Activated T-helper 2 cell treated with anti-CD3 and anti-CD28 coated beads, Interferon-gamma antibody, Interleukin-2, Interleukin-4, amounts not matched to agents 10 μg/mL and 5 μg/mL and 100 μg/mL, durations not matched to agents 14 hours and 24 hours and 36 hours (primary cell): Measurements from ENCODE around the gene S100A12. TPM values are rescaled to one million over a fixed set of nuclear protein-coding genes. Genes with fewer than 3 reads are reported as not detected.
A peak's percentile ranks its signal among the peaks of the same experiment; 100 is the strongest.
"Not testable (repeated sequence)": the region's sequence is repeated elsewhere in the genome, so short reads cannot be mapped to it uniquely, and the experiment has no call there.

Source experiments
- DNase-seq: peaks from one replicate; pipeline ENCODE4 v3.0.0; 2021; ENCODE audit warnings: low spot score
- H3K27ac Mint-ChIP-seq: one replicate; pipeline ENCODE4 v1.8.0; 2021; ENCODE audit warnings: mixed read lengths
- H3K27me3 Mint-ChIP-seq: one replicate; pipeline ENCODE4 v1.8.0; 2021; ENCODE audit warnings: low read depth, mixed read lengths
- H3K36me3 Mint-ChIP-seq: one replicate; pipeline ENCODE4 v1.8.0; 2021; ENCODE audit warnings: low read depth, mixed read lengths
- H3K4me1 Mint-ChIP-seq: one replicate; pipeline ENCODE4 v1.8.0; 2021; ENCODE audit warnings: low read depth, mixed read lengths
- H3K4me3 Mint-ChIP-seq: one replicate; pipeline ENCODE4 v1.8.0; 2021; ENCODE audit warnings: low read depth, mild to moderate bottlenecking, moderate library complexity, mixed read lengths
- H3K9me3 Mint-ChIP-seq: one replicate; pipeline ENCODE4 v1.8.0; 2021; ENCODE audit warnings: mixed read lengths
- intact Hi-C: fragments of 100-400 bp; cut with micrococcal nuclease; formaldehyde crosslinking; loops from one replicate; pipeline ENCODE4 v1.15.1; 2023
- total RNA-seq: library from RNA; stranded (reverse); gene quantifications from 2 replicates; pipeline ENCODE4 v1.2.3, GENCODE V29; 2022

The S100A12 gene
- not detected in 2 replicates for total RNA-seq

DNA sequence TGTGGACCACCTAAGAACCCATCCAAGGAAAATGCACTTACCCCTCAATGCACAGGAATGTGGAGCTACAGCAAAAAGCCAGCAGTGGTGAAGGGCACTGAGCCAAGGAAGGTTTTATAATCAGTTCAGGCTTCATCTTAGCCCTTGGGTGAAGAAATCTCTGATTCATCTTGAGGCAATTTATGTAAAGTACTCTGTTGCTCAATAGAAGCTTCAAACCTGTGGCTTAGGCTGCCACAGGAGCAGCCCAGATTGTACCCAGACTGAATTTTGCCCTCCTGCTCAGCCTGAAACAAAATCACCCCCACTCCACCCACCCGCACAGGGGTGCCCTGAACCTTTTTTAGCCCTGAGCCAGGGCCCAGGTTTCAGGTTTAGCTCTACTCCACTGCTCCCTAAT, at the start of gene S100A12:
Gene S100A12 (minus strand): TSS at position 111 of the 400 bp plus-strand sequence. CDS start 1,029 bp downstream, outside the sequence.
- no peaks in the 10 kb centered on the region for H3K4me1 Mint-ChIP-seq
- intact Hi-C loops, result no loop called here
- DNase-seq, result no peak
- no peak within 1 kb of the TSS for H3K27ac Mint-ChIP-seq
- H3K4me3 Mint-ChIP-seq, result no peak within 1 kb of the TSS
- H3K27me3 Mint-ChIP-seq, result peaks cover 14% of the 10 kb centered on the region
- no peaks in the 10 kb centered on the region for H3K9me3 Mint-ChIP-seq
- no peaks in the 10 kb centered on the region for H3K36me3 Mint-ChIP-seq

DNA sequence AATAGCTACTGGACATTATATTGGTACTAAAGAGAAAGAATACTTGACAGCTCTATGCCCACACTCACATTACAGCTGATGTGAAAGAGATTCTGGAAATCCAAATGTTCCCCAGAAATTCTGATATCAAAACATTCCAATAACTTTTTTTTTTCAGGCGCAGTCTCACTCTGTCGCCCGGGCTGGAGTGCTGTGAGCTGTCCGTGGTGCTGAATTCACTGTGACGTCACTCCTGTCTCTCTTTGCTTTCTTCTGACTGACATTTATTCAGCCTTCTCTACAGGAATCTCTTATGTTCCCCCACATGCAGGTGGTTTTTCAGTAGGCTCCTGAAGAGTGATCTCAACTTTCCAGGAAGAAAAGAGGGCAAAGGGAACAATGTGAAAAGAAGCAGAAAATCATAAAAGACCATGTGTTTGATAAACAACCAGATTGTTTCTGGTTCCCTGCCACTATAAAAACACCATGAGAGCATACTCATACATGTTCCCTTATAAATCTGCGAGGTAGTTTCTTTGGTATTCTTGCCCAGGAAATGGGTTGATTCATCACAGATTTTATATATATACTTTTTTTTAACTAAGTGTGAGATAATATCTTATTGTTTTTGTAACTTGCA, 47.1 kb upstream of the S100A12 start:
- no peaks in the 10 kb centered on the region for H3K9me3 Mint-ChIP-seq
- H3K4me3 Mint-ChIP-seq, result no peak overlapping the region
- peaks cover 1% of the 10 kb centered on the region for H3K27me3 Mint-ChIP-seq
- H3K36me3 Mint-ChIP-seq, result no peaks in the 10 kb centered on the region
- intact Hi-C loops, result no loop called here
- no peak overlapping the region for H3K27ac Mint-ChIP-seq
- H3K4me1 Mint-ChIP-seq, result no peaks in the 10 kb centered on the region
- DNase-seq, result peak; percentile 47

GRCh38 chr1:153420306-153420705, 44.9 kb upstream of the S100A12 start:
- no peaks in the 10 kb centered on the region for H3K9me3 Mint-ChIP-seq
- no peaks in the 10 kb centered on the region for H3K27me3 Mint-ChIP-seq
- H3K4me1 Mint-ChIP-seq, result no peaks in the 10 kb centered on the region
- H3K36me3 Mint-ChIP-seq, result no peaks in the 10 kb centered on the region
- H3K4me3 Mint-ChIP-seq, result no peak overlapping the region
- no peak overlapping the region for H3K27ac Mint-ChIP-seq
- intact Hi-C loops, result no loop called here
- no peak for DNase-seq

- intact Hi-C loops, H3K36me3 Mint-ChIP-seq, H3K9me3 Mint-ChIP-seq, H3K4me1 Mint-ChIP-seq, H3K4me3 Mint-ChIP-seq, H3K27me3 Mint-ChIP-seq, DNase-seq, H3K27ac Mint-ChIP-seq: not testable (repeated sequence)
Measured at GRCh38 chr1:153419436-153419793, 44.0 kb upstream of the S100A12 start.

GRCh38 chr1:153418758-153419435, 43.5 kb upstream of the S100A12 start:
- intact Hi-C loops, H3K4me1 Mint-ChIP-seq, H3K27ac Mint-ChIP-seq, H3K27me3 Mint-ChIP-seq, H3K36me3 Mint-ChIP-seq, H3K9me3 Mint-ChIP-seq, DNase-seq, H3K4me3 Mint-ChIP-seq: not testable (repeated sequence)

DNA sequence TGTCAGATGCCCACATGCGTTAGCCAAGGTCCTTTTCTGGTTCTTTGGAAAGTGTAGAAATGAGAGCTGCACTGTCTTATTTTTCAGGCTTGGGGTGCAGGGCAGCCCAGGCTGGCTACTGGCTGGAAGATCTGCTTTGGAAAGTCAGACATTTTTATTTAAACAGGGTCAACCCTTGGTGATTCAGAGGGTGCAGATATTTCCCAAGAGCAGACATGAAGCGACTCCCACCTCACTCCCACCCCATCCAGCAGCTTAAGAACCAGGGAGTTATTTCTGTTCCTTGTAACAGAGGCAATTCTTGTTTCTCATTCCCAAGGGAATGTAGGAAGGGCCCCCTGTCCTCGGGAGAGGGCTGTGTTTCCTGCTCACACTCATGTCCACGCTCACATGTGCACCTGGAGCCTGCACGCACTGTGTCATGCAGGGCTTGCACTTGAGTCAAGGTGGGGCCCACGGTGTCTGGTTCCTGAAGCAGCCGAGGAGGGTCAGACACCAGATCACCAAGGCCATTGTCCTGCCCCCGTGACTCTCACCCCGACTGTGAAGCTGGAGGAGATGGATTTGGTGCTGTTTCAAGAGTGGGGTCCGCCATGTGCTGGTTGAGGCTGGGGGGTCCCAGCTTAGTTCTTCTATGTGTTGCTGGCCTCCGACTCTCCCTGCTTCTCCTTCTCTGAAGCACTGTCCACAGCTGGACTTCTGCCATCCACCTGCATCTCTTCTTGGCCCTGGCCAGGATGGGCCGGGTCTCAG, 41.9 kb upstream of the S100A12 start:
- Mint-ChIP-seq H3K36me3 (no peaks in the 10 kb centered on the region), H3K27ac (no peak overlapping the region), H3K9me3 (no peaks in the 10 kb centered on the region), H3K4me1 (no peaks in the 10 kb centered on the region), H3K4me3 (no peak overlapping the region), H3K27me3 (no peaks in the 10 kb centered on the region)
- no peak for DNase-seq
- intact Hi-C loops, result no loop called here

- Mint-ChIP-seq H3K9me3 (no peaks in the 10 kb centered on the region), H3K36me3 (no peaks in the 10 kb centered on the region), H3K27me3 (no peaks in the 10 kb centered on the region), H3K27ac (no peak within 1 kb of the TSS), H3K4me1 (no peaks in the 10 kb centered on the region), H3K4me3 (no peak within 1 kb of the TSS)
- no peak for DNase-seq
- intact Hi-C loops, result no loop called here
Measured at GRCh38 chr1:153415850-153416570, 40.6 kb upstream of the S100A12 start, which contains the start of gene S100A7A. S100A7A (plus strand) TSS chr1:153416520; CDS start chr1:153418083, 1,563 bp downstream.

DNA sequence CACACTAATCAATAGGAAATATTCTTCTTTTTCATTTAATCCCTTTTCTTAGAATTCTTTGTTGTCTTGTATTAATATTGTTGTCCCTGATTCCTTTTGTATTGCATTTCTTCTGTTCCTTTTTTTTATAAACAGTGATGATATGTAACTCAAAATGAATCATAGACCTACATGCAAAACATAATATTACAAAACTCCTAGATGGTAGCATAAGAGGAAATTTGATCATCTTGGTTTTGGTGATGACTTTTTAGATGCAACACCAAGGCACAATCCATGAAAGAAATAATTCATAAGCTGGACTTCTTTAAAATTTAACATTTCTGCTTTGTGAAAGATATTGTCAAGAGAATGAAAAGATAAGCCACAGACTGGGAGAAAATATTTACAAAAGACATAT, 38.5 kb upstream of the S100A12 start:
- H3K4me3 Mint-ChIP-seq, intact Hi-C loops, H3K4me1 Mint-ChIP-seq, H3K27ac Mint-ChIP-seq, DNase-seq, H3K36me3 Mint-ChIP-seq, H3K27me3 Mint-ChIP-seq, H3K9me3 Mint-ChIP-seq: not testable (repeated sequence)

GRCh38 chr1:153407274-153407673, 31.9 kb upstream of the S100A12 start:
- H3K9me3 Mint-ChIP-seq, H3K4me3 Mint-ChIP-seq, DNase-seq, H3K4me1 Mint-ChIP-seq, H3K36me3 Mint-ChIP-seq, H3K27me3 Mint-ChIP-seq, H3K27ac Mint-ChIP-seq: not testable (repeated sequence)
- intact Hi-C loops, result loop anchor here (10.0 kb wide), 1 partner anchor 52 kb away; the partner anchor contains the start of gene S100A9

DNA sequence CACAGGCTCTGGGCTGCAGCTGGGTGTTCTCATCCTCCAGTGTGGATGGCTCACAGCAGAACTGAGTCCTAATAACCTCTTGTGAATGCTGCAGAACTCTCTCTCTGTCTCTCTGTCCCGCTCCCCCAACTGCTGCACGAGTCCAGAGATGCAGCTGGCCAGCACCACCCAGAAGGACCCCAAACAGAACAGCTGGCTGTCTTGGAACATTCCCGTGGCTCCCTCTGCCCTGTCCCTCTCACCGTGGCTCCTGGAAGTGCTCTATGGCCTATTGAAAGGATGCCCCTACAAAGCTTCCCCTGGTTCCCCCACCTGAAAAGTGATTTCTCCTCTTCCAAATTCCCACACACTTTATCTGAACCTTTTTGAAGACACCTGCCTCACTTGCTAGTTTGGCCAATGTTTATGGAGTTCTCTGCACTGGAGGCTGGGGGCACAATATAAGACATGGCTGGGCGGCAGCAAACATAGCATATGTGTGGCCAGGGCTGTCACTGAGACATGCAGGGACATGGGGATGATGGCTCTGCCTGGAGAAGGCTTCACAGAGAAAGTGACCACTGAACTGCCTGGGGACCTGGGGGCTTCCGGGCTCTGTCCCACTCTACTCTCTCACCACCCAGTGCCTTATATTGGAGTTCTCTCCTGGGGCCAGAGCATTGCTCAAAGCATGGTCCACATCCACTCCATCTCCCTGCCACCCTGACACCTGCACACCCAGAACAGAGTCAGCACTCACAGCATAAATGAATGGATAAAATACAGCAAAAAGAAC, 30.6 kb upstream of the S100A12 start:
- not testable (repeated sequence) for H3K4me1 Mint-ChIP-seq, DNase-seq, H3K36me3 Mint-ChIP-seq, H3K4me3 Mint-ChIP-seq, H3K27me3 Mint-ChIP-seq, H3K27ac Mint-ChIP-seq, H3K9me3 Mint-ChIP-seq
- intact Hi-C loops, result loop anchor here (10.0 kb wide), 1 partner anchor 51 kb away; the partner anchor contains the start of gene S100A9

DNA sequence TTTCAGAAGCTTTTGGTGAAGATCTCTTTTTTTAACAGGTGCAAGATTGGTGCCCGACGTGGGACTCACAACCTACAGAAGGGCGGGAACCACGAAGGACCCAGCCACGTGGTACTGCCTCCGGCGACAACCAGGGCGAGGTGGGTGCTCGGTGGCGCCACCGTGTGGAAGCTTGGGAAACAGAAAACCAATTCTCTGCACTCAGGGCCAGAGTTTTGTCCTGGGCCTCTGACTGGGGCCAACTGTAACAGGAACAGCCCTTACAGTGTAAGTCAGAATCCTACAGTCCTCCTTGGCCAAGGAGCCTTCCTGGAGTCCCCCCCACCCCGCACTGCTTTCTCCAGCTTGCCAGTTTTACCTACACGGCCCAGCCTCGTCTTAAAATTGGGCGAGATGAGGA, 29.3 kb upstream of the S100A12 start:
- intact Hi-C loops, result loop anchor here (10.0 kb wide), 1 partner anchor 50 kb away; the partner anchor contains the start of gene S100A9
- peaks cover 7% of the 10 kb centered on the region for H3K27me3 Mint-ChIP-seq
- H3K36me3 Mint-ChIP-seq, result no peaks in the 10 kb centered on the region
- peak; percentile 27 for DNase-seq
- no peak overlapping the region for H3K4me3 Mint-ChIP-seq
- H3K27ac Mint-ChIP-seq, result no peak overlapping the region
- H3K4me1 Mint-ChIP-seq, result peaks cover 3% of the 10 kb centered on the region
- no peaks in the 10 kb centered on the region for H3K9me3 Mint-ChIP-seq

DNA sequence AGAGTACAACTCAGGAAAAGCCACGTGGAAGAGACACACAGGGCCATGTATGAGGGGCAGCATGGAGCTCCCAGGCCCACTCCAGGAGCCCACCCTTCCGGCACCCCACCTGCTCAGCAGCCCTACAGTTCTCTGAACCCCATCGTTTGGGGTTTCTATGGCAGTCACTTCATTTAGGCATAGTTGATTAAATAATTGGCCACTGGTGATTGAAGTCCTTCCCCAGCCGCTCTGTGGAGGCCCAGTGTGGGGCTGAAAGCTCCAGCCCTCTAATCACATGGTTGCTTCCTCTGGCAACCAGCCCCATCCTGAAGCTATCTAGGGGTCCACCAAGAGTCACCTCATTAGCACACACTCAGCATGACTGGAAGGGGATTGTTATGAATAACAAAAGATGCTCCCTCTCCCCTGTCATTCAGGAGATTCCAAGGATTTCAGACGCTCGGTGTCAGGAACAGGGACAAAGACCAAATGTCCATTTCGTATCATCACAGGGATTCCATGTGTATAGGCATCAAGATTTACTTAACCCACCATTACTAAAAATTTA, 28.7 kb upstream of the S100A12 start:
- Mint-ChIP-seq H3K4me3 (no peak overlapping the region), H3K27ac (no peak overlapping the region), H3K9me3 (no peaks in the 10 kb centered on the region), H3K36me3 (no peaks in the 10 kb centered on the region), H3K27me3 (peaks cover 6% of the 10 kb centered on the region), H3K4me1 (peaks cover 3% of the 10 kb centered on the region)
- no peak for DNase-seq
- intact Hi-C loops, result loop anchor here (10.0 kb wide), 1 partner anchor 49 kb away; the partner anchor contains the start of gene S100A9
